Testis (tissue), 5 donors: ENCODE results near the gene OR1L6. TPM values are rescaled to one million over a fixed set of nuclear protein-coding genes. Genes with fewer than 3 reads are reported as not detected.

Experiments used
- DNase-seq: peaks from one replicate; pipeline ENCODE4 v3.0.0-alpha.2; 2019
- H3K27ac ChIP-seq, 2 donors: fragments of 200-600 bp; sonication (generic); one replicate each; pipeline ENCODE4 v1.5.1; 2019
- H3K27me3 ChIP-seq: fragments of 200-600 bp; sonication (generic); one replicate; pipeline ENCODE4 v1.5.1; 2019
- H3K36me3 ChIP-seq: fragments of 200-600 bp; sonication (generic); one replicate; pipeline ENCODE4 v1.5.1; 2017; ENCODE audit warnings: low read depth; ENCODE audit errors: missing control alignments
- H3K4me1 ChIP-seq: fragments of 200-600 bp; sonication (generic); one replicate; pipeline ENCODE4 v1.5.1; 2019
- H3K4me3 ChIP-seq, 2 donors: fragments of 200-600 bp; sonication (generic); one replicate each; pipeline ENCODE4 v1.5.1; 2017 to 2019
- H3K9me3 ChIP-seq: fragments of 200-600 bp; sonication (generic); one replicate; pipeline ENCODE4 v1.5.1; 2017
- CTCF ChIP-seq, 3 experiments: fragments of 450-650 bp in 2 of 3; fragments of 200-600 bp in 1 of 3; sonication (generic) in 1 of 3; IDR thresholded peaks; one replicate each; pipeline ENCODE4 v1.5.1; 2016 to 2019; ENCODE audit warnings: antibody characterized with exemption in 3 of 3, mild to moderate bottlenecking in 2 of 3, moderate library complexity in 1 of 3
- POLR2A ChIP-seq: fragments of 450-650 bp; IDR thresholded peaks from one replicate; pipeline ENCODE4 v1.6.1; 2017; ENCODE audit warnings: antibody characterized with exemption, mild to moderate bottlenecking, moderate library complexity
- WGBS, 2 donors: methylation state at CpG; one replicate each; pipeline ENCODE4 v1.1.5; 2018; 5-methylcytosine and 5-hydroxymethylcytosine counted together
- intact Hi-C: fragments of 100-400 bp; cut with DNase I; formaldehyde crosslinking; loops from one replicate; pipeline ENCODE4 v1.15.1; 2023; ENCODE audit warnings: low total_unique reads
- long read RNA-seq, 2 donors: transcript quantifications; one replicate each; lab custom pipeline, GENCODE V29; 2026
- polyA plus RNA-seq: library from polyadenylated mRNA; stranded (reverse); fragments of 350-450 nt; fragmentation: Illumina TruSeq; extraction: RNeasy Lipid Tissue Mini Kit (QIAGEN cat#74804); gene quantifications from one replicate; pipeline ENCODE4 v1.2.3, GENCODE V29; 2014; ENCODE audit warnings: low read depth, low replicate concordance; ENCODE audit not compliant: insufficient read depth
- total RNA-seq, 2 donors: library from RNA; depleted of rRNA; stranded (reverse); fragments of >200 nt; gene quantifications; one replicate each; pipeline ENCODE4 v1.2.3, GENCODE V29; 2016

Gene OR1L6
- total RNA-seq (not detected), polyA plus RNA-seq (not detected)
- long read RNA-seq, donor 1: 0 reads
- long read RNA-seq, donor 2: 0 reads

- H3K36me3 ChIP-seq: no peaks in the 10 kb centered on the region
- DNase-seq: no peak
- H3K4me3 ChIP-seq: no peak within 1 kb of the TSS
- TF ChIP-seq CTCF (IDR thresholded peaks at IDR 0.05) (no peak), POLR2A (no peak)
- H3K27me3 ChIP-seq: no peaks in the 10 kb centered on the region
- no peaks in the 10 kb centered on the region for H3K4me1 ChIP-seq
- H3K9me3 ChIP-seq: no peaks in the 10 kb centered on the region
- intact Hi-C loops: no loop called here
- H3K27ac ChIP-seq: no peak within 1 kb of the TSS
- WGBS, 2 donors: 73 to 77% methylated on average over 6 of the region's 6 CpGs
These were observed at the start of gene OR1L6 for GRCh38 chr9:122742003-122742402. Gene OR1L6 (plus strand): TSS chr9:122742303. CDS start chr9:122749848, 7,545 bp downstream.

GRCh38 chr9:122695696-122696095 lies 46.4 kb upstream of the OR1L6 start:
- no peak for DNase-seq
- 83 to 95% methylated on average over 1 of the region's 1 CpG for WGBS, 2 donors
- Histone ChIP-seq H3K36me3 (no peaks in the 10 kb centered on the region), H3K27ac (no peak overlapping the region), H3K27me3 (no peaks in the 10 kb centered on the region), H3K4me1 (no peaks in the 10 kb centered on the region), H3K9me3 (no peaks in the 10 kb centered on the region), H3K4me3 (no peak overlapping the region)
- TF ChIP-seq POLR2A (no peak), CTCF (IDR thresholded peaks at IDR 0.05) (no peak)
- intact Hi-C loops: no loop called here

- Histone ChIP-seq H3K27me3 (no peaks in the 10 kb centered on the region), H3K4me3 (no peak overlapping the region), H3K9me3 (no peaks in the 10 kb centered on the region), H3K4me1 (no peaks in the 10 kb centered on the region), H3K27ac (no peak overlapping the region), H3K36me3 (no peaks in the 10 kb centered on the region)
- intact Hi-C loops: no loop called here
- 85 to 86% methylated on average over 7 of the region's 7 CpGs for WGBS, 2 donors
- no peak for TF ChIP-seq CTCF (IDR thresholded peaks at IDR 0.05)
- TF ChIP-seq POLR2A: no peak
- DNase-seq: no peak
These were observed 24.1 kb upstream of the OR1L6 start for GRCh38 chr9:122718038-122718437.

GRCh38 chr9:122719218-122719617 lies 22.9 kb upstream of the OR1L6 start:
- WGBS, 2 donors: 81 to 84% methylated on average over 4 of the region's 4 CpGs
- H3K27ac ChIP-seq: no peak overlapping the region
- H3K9me3 ChIP-seq: no peaks in the 10 kb centered on the region
- H3K4me1 ChIP-seq: no peaks in the 10 kb centered on the region
- H3K4me3 ChIP-seq: no peak overlapping the region
- no peaks in the 10 kb centered on the region for H3K36me3 ChIP-seq
- H3K27me3 ChIP-seq: no peaks in the 10 kb centered on the region
- TF ChIP-seq CTCF (IDR thresholded peaks at IDR 0.05) (no peak), POLR2A (no peak)
- DNase-seq: no peak
- intact Hi-C loops: no loop called here

GRCh38 chr9:122723690-122724089 lies 18.4 kb upstream of the OR1L6 start, which contains the start of gene OR1L4:
Gene OR1L4 (plus strand): TSS chr9:122723990. CDS start chr9:122723990, 0 bp downstream.
- intact Hi-C loops: no loop called here
- TF ChIP-seq POLR2A: no peak
- no peak for TF ChIP-seq CTCF (IDR thresholded peaks at IDR 0.05)

More at GRCh38 chr9:122723690-122724089, 18.4 kb upstream of the OR1L6 start, which contains the start of gene OR1L4:
- WGBS, 2 donors: 82 to 87% methylated on average over 1 of the region's 1 CpG
- H3K9me3 ChIP-seq: no peaks in the 10 kb centered on the region
- no peak within 1 kb of the TSS for H3K4me3 ChIP-seq
- no peak for DNase-seq
- no peaks in the 10 kb centered on the region for H3K4me1 ChIP-seq
- no peaks in the 10 kb centered on the region for H3K27me3 ChIP-seq
- no peak within 1 kb of the TSS for H3K27ac ChIP-seq
- H3K36me3 ChIP-seq: no peaks in the 10 kb centered on the region
